NB4 (cell line): Measurements from ENCODE around the gene SRMS.

Source experiments
- CTCF ChIP-seq: IDR thresholded peaks from one replicate; pipeline ENCODE4 v1.5.1; 2012; ENCODE audit warnings: low read depth, low read length
- POLR2A ChIP-seq: IDR thresholded peaks from 2 replicates; pipeline ENCODE4 v1.6.1; 2011; ENCODE audit warnings: mild to moderate bottlenecking; ENCODE audit not compliant: insufficient read length; ENCODE audit errors: extremely low read depth

DNA sequence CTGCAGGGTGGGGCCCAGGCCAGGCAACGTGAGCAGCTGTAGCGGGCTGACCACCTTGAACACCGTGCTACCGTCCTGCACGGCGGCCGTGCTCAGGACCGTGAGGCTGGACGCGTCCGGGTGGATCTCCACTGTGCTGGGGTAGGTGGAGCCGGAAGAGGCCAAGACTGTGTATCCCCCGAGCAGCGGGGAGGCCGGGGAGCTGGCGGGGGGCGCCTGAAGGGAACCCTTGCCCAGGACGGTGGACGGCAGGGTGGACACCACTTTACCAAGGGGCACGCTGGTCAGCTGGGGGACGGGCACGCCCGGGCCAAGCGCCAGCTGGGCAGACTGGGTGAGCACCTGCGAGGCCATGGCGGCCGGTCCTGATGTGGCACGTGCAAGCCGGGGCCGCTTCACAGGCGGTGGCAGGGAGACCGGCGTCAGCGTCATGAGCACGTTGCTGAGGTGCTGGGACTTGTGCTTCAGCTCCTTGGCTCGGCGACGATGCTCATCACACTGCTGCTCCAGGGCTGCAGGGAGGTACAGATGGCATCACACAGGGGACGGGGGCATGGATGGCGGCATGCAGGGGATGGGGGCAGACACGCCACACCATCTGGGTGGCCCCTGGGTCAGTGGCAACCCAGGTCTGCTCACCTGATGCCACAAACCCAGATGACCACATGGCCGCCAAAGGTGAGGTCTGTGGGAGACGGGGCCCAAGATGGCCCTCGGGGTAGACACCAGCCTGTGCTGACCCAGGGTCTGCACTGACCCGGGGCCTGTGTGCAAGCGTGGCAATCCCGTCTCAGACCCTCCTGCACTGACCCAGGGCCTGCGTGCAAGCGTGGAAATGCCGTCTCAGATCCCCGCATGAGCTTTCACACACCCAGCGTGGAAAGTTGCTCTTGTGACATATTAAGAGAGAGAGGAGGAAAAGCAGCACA is 42.9 kb upstream of the SRMS start:
- TF ChIP-seq POLR2A (no peak), CTCF (no peak)
